G401 (cell line): Measurements from ENCODE around the gene TADA2B. TPM values are rescaled to one million over a fixed set of nuclear protein-coding genes. Genes with fewer than 3 reads are reported as not detected.
"Not testable (repeated sequence)": the region's sequence is repeated elsewhere in the genome, so short reads cannot be mapped to it uniquely, and the experiment has no call there.

Experiments used
- DNase-seq: peaks from one replicate; pipeline ENCODE4 v3.0.0-alpha.2; 2015; ENCODE audit warnings: low spot score
- in situ Hi-C: cut with HindIII; loops from 2 replicates; pipeline ENCODE4 v1.10.0; 2016; ENCODE audit warnings: low sequenced_read_pairs, mixed read lengths
- total RNA-seq: library from RNA; depleted of rRNA; stranded (reverse); fragments of >200 nt; shearing (Covaris generic); gene quantifications from 2 replicates; pipeline ENCODE4 v1.2.3, GENCODE V29; 2014

The TADA2B gene
- total RNA-seq, 1 experiment from 2014 or later = 19.6 TPM

DNA sequence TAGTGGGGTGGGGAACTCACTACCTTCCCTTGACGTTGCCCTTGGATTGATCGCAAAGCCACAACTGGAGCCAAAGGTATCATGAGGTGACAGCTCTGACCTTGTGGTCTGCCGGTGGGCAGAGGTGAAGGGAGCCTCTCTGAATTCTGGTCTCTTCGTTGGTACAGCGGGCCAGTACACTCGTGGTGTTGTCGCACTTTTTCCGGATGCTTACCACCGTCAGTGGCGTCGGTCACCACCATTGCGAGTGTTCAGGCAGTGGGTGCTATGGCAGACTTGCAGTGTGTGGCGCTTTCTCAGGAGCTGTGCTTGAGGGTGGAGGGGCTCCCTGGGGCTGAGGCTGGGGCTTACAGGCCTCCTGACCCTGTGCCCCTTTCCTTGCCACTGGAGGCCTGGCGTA, 29.9 kb downstream of the TADA2B start:
- no peak for DNase-seq
- in situ Hi-C loops = no loop called here

DNA sequence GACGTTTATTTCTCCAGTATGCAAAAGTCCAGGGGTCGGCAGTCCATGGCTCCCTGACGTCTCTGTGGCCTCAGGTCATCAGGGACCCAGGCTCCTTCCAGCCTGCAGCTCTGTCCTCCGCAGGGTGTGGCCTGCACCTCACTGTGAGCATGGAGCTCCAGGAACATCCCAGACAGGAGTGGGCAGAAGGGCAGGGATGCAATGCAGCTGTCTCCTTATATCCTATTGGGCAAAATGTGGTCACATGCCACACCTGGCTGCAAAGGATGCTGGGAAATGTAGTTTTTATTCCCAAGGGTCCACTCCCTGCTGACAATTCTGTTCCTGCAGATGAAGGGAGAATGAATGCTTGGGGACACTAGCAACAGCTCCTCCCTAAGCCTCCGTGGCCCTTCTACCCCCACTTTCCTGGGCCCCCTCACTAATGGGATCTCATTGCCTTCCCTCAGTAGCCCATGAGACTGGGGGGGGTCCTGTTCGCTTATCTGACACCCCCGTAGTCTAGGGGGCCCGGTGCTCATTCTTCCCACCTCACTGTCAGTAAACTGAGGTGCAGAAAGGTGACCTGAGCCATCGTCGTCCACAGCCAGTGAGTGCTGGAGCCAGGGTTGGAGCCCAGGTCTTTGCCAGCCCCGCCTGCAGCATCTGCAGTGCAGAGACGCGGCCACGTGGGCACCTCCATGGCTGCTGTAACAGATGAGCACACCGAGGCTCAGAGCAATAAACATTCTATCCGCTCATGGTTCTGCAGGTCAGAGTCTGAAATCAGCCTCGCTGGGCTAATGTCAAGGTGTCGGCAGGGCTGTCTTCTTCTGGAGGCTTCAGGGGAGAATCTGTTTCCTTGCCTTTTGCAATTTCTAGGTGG, 30.6 kb downstream of the TADA2B start:
- peak; percentile 64 for DNase-seq
- in situ Hi-C loops = no loop called here

DNA sequence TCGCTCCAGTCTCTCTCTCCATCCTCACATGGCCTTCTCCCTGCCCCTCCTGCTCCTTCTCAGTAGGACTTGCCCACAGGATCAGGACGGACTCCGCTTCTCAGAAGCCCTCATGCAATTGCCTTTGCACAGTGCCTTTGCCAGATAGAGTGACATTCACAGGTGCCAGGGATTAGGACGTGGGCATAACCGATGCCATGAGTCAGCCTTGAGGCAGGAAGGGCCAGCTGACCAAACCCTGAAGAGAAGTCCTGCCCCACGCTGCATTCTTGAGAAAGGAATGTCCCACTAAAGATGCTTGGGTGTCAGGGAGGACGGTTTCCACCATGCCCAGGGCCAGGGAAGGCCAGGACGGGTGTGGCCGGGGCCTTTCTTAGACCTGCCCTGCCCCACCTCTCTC, 31.3 kb downstream of the TADA2B start:
- no peak for DNase-seq
- in situ Hi-C loops = no loop called here

DNA sequence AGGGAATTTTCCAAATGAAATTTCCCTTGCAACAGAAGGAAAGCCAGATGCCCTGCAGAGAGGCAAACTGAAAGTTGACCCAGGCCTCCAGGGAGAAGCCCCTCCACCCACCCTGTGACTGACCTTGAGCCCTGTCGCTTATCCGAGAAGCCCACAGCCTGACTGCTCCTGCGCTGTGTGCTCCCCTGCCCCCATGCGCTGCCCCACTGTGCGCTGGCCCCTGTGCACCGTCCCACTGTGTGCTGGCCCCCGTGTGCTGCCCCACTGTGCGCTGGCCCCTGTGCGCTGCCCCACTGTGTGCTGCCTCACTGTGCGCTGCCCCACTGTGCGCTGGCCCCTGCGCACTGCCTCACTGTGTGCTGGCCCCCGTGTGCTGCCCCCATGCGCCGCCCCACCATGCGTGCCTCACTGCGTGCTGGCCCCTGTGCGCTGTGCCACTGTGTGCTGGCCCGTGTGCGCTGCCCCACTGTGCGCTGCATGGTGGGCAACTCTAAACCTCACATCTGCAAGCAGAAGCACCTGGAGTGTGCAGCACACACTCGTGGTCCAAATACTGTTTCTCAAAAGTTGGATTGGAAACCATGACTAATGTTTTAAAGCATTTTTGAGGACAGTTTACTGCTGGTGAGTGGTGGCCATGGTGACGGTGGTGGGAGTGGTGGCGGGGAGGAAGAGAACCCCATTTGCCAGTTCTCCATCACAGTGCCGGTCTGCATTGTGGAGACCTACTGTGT, 33.0 kb downstream of the TADA2B start:
- in situ Hi-C loops = no loop called here
- DNase-seq = no peak

DNA sequence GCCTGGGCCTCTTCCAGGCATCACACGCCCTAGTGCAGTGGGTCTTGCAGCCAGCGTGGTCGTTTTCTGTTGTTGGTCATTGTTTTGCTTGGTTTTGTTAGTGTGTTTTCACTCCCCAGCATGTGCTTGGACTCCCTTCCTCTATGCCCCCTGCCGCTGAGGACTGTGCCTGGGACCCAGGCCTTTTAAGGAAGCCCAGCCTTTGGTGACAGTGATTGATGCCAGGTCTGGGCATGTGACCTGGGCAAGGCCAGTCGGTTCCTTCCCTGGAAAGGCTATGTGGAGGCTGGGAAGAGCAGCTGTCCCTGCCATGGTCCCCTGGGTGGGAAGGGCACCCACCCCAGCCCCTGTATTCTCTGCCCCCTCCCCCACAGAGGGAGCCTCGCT, 33.5 kb downstream of the TADA2B start:
- in situ Hi-C loops = no loop called here
- no peak for DNase-seq

DNA sequence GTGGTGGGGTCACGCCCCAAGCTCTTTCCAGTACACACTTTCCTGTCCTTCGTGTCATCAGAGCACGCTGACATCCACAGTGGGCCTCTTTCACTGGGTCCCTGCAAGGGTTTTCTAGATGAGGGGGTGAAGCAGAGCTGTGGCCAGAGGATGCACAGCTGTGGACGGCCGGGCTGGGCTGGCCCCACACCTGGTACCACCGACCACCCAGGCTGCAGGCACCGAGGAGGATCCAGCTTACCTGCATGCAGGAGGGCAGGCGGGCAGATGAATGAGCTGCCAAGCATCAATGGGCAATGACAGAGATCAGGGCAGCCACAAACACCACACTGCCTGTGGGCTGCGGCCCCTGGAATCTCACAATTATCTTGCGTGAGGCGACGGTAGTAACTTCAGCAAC, 34.2 kb downstream of the TADA2B start:
- in situ Hi-C loops = no loop called here
- no peak for DNase-seq

DNA sequence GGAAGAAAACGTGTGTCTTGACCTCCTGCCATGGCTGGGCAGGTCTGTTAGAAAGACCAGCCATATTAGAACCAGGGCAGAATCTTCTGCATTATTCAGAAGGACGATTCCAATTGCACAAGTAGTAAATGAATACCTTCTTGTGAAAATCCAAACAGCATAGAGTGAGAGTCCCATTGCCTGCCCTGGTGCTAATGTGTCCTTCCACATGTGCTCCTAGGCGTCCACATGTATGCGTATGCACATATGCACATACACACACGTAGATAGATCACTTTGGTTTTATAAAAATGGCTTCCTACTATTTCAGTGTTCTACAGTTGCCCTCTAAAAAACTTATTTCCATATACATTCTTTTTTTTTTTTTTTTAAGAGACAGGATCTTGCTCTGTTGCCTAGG, 34.9 kb downstream of the TADA2B start:
- no peak for DNase-seq
- in situ Hi-C loops = no loop called here

DNA sequence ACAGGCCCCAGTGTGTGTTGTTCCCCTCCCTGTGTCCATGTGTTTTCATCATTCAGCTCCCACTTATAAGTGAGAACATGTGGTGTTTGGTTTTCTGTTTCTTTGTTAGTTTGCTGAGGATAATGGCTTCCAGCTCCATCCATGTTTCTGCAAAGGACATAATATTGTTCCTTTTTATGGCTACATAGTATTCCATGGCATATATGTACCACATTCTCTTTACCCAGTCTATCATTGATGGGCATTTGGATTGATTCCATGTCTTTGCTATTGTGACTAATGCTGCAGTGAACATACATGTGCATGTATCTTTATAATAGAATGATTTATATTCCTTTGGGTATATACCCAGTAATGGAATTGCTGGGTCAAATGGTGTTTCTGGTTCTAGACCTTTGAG, 36.3 kb downstream of the TADA2B start:
- in situ Hi-C loops = not testable (repeated sequence)

DNA sequence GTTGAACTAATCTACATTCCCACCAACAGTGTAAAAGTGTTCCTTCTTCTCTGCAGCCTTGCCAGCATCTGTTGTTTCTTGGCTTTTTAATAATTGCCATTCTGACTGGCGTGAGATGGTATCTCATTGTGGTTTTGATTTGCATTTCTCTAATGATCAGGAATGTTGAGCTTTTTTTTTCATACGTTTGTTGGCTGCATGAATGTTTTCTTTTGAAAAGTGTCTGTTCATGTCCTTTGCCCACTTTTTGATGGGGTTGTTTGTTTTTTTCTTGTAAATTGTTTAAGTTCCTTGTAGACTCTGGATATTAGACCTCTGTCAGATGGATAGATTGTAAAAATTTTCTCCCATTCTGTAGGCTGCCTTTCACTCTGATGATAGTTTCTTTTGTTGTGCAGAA, 36.7 kb downstream of the TADA2B start:
- in situ Hi-C loops = not testable (repeated sequence)

More for the DNA sequence above, 36.3 kb downstream of the TADA2B start:
- not testable (repeated sequence) for DNase-seq

DNA sequence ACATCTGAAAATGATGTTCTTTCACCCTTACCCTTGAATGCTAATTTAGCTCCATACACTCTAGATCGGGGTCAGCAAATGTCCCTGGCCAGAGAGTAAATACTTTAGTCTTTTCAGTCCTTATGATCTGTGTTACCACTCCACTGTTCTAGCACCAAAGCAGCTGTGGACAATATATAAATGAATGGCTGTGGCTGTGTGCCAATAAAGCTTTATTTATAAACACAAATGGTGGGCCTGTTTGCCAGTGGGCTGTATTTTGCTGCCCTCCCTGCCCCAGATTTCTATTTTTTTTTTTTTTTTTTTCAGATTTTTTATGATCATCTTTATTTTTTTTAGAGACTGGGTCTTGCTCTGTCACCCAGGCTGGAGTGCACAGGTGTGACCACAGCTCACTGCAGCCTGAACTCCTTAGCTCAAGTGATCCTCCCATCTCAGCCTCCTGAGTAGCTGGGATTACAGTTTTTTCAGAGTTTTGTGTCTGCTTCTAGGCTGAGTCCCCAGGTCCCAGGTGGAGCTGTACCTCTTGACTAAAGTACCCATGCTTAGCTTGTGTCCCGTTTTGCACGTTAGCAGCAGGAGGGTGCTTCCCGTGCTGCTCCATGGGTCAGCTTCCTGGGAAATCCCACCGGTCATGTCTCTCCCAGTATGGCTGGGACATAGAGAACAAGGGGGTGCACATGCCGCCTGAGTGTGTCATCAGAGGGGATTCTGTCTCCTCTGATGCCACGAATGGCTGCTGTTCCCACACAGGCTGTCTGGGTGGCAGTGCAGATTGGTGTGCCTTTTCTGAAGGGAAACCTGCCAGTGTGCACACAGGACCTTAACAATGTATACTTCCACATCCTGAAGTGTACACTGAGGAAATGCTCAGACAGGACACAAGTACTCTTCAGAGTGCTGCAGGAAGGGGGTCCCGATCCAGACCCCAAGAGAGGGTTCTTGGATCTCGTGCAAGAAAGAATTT, 40.7 kb downstream of the TADA2B start:
- DNase-seq = no peak
- in situ Hi-C loops = no loop called here

More for the DNA sequence above, 36.7 kb downstream of the TADA2B start:
- not testable (repeated sequence) for DNase-seq

DNA sequence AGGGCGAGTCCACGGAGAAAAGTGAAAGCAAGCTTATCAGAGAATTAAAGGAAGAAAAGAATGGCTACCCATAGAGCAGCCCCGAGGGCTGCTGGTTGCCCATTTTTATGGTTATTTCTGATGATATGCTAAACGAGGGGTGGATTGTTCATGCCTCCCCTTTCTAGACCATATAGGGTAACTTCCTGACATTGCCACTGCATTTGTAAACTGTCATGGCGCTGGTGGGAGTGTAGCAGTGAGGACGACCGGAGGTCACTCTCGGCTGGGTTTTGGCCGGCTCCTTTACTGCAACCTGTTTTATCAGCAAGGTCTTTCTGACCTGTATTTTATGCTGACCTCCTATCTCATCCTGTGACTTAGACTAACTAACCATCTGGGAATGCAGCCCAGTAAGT, 41.4 kb downstream of the TADA2B start:
- in situ Hi-C loops = not testable (repeated sequence)

DNA sequence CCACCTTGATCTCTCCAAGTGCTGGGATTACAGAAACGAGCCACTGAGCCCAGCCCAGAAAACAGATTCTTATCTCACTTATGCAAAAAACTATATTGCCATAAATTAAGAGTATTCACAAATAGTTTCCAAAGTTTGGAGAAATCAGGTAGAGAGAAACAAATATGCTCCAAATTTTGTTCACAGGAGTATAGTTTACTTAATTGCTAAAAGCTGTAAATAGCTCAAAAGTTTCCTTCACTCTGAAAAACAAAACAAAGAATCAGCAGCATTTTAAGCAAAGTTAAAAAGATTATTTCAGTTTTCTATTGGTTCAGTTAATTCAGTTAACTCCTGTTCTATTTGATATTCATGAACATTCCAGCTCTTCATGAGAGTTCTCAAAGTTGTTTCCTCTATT, 43.2 kb downstream of the TADA2B start:
- no peak for DNase-seq
- in situ Hi-C loops = no loop called here

More for the DNA sequence above, 41.4 kb downstream of the TADA2B start:
- not testable (repeated sequence) for DNase-seq

DNA sequence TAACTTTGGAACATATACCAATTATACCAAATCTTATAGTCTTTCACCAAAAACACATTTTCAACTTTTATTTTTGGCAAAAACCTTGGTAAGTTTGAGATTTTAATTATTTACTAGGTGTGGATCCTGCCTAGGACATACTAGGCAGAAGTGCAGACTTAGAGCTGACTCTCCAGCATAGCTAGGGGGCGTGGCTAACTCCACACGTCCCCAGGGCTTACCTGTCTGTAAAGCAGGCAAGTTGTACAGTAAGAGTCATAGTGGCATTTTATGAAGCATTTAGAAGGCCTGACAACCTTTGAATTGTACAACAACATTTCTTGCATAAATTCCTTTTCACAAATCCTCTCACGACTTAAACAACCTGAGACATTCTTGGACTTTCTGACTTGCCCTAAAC, 43.9 kb downstream of the TADA2B start:
- DNase-seq = no peak
- in situ Hi-C loops = no loop called here

DNA sequence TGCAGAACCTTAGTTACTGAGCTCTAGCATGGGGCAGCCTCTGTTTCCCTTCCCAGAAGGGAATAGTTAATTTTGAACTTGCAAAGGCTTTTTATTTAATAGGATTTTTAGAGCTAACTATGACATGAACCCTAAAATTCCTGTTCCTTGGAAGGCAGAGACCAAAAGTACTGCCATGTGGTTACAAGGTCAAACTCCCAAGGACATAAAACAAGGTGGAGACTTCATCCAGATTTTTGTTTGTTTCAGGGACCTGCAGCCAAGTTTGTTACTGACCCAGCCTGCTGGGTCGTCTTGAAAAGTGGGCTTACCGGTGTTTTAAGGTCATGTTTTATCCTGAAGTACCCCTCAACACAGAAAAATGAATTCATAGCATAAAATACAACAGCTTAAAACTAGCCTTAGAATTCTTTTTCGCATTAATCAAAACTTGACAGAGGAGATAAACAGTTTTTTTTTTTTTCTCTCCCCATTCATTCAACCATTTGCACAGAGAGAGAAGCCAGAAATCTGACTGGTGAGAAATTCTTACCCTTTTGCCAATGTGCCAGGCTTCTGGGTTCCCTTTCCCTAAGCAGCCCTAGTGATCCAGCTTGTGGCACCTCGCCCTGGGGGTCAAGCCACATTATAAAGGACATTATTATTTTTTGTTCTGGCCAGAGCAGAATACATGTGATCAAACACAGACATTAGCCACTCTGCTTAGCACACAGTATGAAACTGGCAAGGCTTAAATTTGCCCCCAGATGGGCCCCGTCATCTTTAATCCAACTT, 46.2 kb downstream of the TADA2B start:
- in situ Hi-C loops = no loop called here
- no peak for DNase-seq

DNA sequence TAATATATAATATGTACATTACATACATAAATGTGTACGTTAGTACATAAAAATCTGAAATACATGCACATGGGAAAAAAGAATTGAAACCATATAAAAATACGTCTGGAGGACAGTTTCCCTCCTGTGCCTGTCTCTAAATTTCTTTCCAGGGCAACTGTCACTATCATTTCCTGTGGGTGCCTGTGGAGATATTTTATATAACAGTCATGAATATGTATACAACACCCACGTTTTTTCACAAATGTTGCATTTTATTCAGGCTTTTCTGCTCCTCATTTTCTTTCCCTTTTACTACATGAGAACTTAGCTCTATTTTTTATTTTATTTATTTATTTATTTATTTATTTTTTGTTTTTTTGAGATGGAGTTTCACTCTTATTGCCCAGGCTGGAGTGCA, 48.9 kb downstream of the TADA2B start:
- in situ Hi-C loops = no loop called here
- no peak for DNase-seq

DNA sequence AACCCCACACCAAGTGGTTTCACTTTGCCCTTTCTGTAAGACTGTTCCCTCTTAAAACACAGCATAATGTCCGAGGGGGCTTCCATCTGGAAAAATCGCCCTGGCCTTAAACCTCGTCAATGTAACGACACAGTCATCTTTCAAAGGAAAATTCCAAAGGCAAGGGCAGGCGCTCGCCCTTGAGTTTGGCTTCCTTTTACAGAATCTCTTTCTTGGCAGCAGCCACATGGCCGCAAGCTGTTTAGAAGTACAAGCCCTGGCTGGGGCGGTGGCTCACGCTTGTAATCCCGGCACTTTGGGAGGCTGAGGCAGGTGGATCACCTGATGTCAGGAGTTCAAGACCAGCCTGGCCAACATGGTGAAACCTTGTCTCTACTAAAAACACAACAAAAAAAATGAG, 51.7 kb downstream of the TADA2B start:
- DNase-seq = no peak
- in situ Hi-C loops = no loop called here

DNA sequence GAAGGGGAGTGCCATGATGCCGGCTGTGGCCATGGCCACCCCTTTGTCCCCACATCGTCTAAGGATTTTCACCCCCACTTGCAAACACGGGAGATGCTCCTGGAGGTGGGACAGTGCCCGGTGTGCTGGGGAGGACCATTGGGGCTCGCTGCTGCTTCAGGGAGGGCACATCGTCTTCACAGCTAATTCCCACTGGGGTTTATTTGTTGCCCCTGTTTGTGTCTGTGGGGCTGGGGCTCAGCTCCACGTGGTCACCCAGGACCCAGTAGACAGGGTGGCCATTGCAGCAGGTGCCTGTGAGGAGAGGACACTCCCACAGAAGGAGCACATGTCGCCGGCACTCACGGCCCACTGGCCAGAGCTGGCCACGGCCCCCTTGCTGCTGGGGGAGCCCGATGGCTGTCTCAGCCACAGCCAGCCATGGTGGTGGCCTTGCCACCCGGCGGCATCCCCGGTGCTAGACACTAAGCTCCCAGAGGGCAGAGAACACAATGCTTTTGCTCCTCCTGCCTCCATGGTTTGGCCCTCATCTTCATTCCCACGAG, 52.5 kb downstream of the TADA2B start:
- in situ Hi-C loops = no loop called here
- DNase-seq = no peak

DNA sequence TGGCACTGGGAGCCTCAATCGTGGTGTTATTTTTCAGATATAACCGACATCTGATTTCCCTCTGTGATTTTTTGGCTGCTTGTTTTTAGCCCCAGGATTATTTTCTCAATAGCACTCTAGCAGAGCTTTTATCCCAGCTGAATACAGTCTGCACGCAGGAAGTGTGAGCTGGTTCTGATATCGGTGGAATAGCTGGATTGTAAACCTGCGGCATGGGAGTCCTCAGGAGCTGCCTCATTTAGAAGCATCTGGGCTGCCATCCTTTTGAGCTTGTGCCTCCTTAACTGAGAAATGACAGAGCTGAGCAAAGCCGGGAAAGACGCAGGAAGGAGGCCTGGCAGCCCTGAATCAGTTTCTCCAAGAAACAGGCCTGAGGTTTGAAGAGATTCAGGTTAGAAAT, 53.1 kb downstream of the TADA2B start:
- in situ Hi-C loops = no loop called here
- no peak for DNase-seq
